Lower leg skin (tissue), 4 donors: ENCODE results near the gene CA7. TPM values are rescaled to one million over a fixed set of nuclear protein-coding genes. Genes with fewer than 3 reads are reported as not detected.

Source experiments
- DNase-seq, 2 donors: peaks; one replicate each; pipeline ENCODE4 v3.0.0-alpha.2; 2019; ENCODE audit warnings: low spot score in 2 of 2
- H3K4me3 ChIP-seq: fragments of 200-600 bp; sonication (generic); 2 replicates; pipeline ENCODE4 v1.5.1; 2017; ENCODE audit warnings: mild to moderate bottlenecking, low read depth; ENCODE audit not compliant: poor library complexity, severe bottlenecking
- CTCF ChIP-seq, 3 donors: fragments of 450-650 bp; IDR thresholded peaks; one replicate each; pipeline ENCODE4 v1.5.1; 2016; ENCODE audit warnings: antibody characterized with exemption in 3 of 3, mild to moderate bottlenecking in 3 of 3, moderate library complexity in 2 of 3
- POLR2A ChIP-seq, 2 donors: fragments of 450-650 bp; IDR thresholded peaks; one replicate each; pipeline ENCODE4 v1.6.1; 2016 to 2017; ENCODE audit warnings: antibody characterized with exemption in 2 of 2, mild to moderate bottlenecking in 1 of 2, moderate library complexity in 1 of 2
- WGBS, 2 donors: methylation state at CpG; one replicate each; pipeline ENCODE4 v1.1.5; 2018; 5-methylcytosine and 5-hydroxymethylcytosine counted together
- intact Hi-C: fragments of 100-400 bp; cut with DNase I; formaldehyde crosslinking; loops from one replicate; pipeline ENCODE4 v1.15.0; 2023; ENCODE audit warnings: low total_unique reads
- total RNA-seq, 4 donors: library from RNA; depleted of rRNA; stranded (reverse); fragments of >200 nt; gene quantifications; one replicate each; pipeline ENCODE4 v1.1.0, GENCODE V29; 2016

CA7 gene
- total RNA-seq, 4 donors from 2014 or later: not detected

GRCh38 chr16:66902648-66903543 lies 58.7 kb downstream of the CA7 start:
- no peak for TF ChIP-seq CTCF (IDR thresholded peaks at IDR 0.05)
- TF ChIP-seq POLR2A (IDR thresholded peaks at IDR 0.05): no peak
- no peak overlapping the region for H3K4me3 ChIP-seq
- no peak for DNase-seq
- intact Hi-C loops: no loop called here
- WGBS, 2 donors: 77 to 79% methylated on average over 13 to 14 of the region's 14 CpGs

Other genes starting within 250 kb of the CA7 start
- gene CMTM3, start 239.7 kb upstream of the CA7 start, total RNA-seq: 10 to 100 TPM in 2 of 4 donors, 1 to 10 TPM in 2; 7.9 to 15.9 (median 10.0) TPM
- 10 to 100 TPM; 11.1 to 30.2 (median 22.5) TPM for gene CMTM4, start 147.7 kb upstream of the CA7 start, total RNA-seq
- 100 to 1,000 TPM in 2 of 4 donors, 10 to 100 TPM in 2; 59.3 to 194 (median 111) TPM for gene DYNC1LI2, start 92.8 kb upstream of the CA7 start, total RNA-seq
- gene TERB1, start 42.8 kb upstream of the CA7 start, total RNA-seq: under 1 TPM in 1 of 4 donors, not detected in 3; 0.19 TPM
- 10 to 100 TPM; 36.9 to 49.1 (median 41.3) TPM for gene NAE1, start 13.4 kb upstream of the CA7 start, total RNA-seq
- 1 to 10 TPM; 3.2 to 8.8 (median 7.2) TPM for gene PDP2, start 36.1 kb downstream of the CA7 start, total RNA-seq
- gene CDH16, start 74.5 kb downstream of the CA7 start, total RNA-seq: under 1 TPM in 2 of 4 donors, not detected in 2; 0.10 to 0.58 TPM
- gene RRAD, start 81.1 kb downstream of the CA7 start, total RNA-seq: 10 to 100 TPM in 2 of 4 donors, 1 to 10 TPM in 2; 5.9 to 34.3 (median 17.4) TPM
- 10 to 100 TPM; 39.3 to 60.3 (median 55.4) TPM for gene CIAO2B, start 90.0 kb downstream of the CA7 start, total RNA-seq
- 10 to 100 TPM; 37.4 to 90.2 (median 50.2) TPM for gene CES2, start 91.1 kb downstream of the CA7 start, total RNA-seq
- gene CES3, start 116.9 kb downstream of the CA7 start, total RNA-seq: 1 to 10 TPM in 3 of 4 donors, under 1 TPM in 1; 0.59 to 1.3 (median 1.2) TPM
- gene CES4A, start 144.2 kb downstream of the CA7 start, total RNA-seq: 10 to 100 TPM; 43.6 to 95.8 (median 75.9) TPM
- 10 to 100 TPM; 42.4 to 76.3 (median 48.2) TPM for gene CBFB, start 184.7 kb downstream of the CA7 start, total RNA-seq